Measurements from ENCODE around the gene CAB39.
A peak's percentile ranks its signal among the peaks of the same experiment; 100 is the strongest.

CAB39 gene

GRCh38 chr2:230666885-230667712, 45.5 kb upstream of the CAB39 start:
- Mint-ChIP-seq H3K27ac (no peak overlapping the region), H3K4me1 (peaks cover 64% of the 10 kb centered on the region), H3K4me3 (no peak overlapping the region), H3K36me3 (ENCODE audit: low read depth) (no peaks in the 10 kb centered on the region), H3K9me3 (no peaks in the 10 kb centered on the region), H3K27me3 (ENCODE audit: low read depth, poor library complexity) (peaks cover 3% of the 10 kb centered on the region)
- TF ChIP-seq CTCF (IDR thresholded peaks at IDR 0.05), result no peak
- DNase-seq, result no peak

- peak; percentile 16 for DNase-seq
- Mint-ChIP-seq H3K9me3 (no peaks in the 10 kb centered on the region), H3K27me3 (ENCODE audit: low read depth, poor library complexity) (peaks cover 3% of the 10 kb centered on the region), H3K27ac (no peak overlapping the region), H3K4me3 (peak overlapping the region; percentile 30), H3K36me3 (ENCODE audit: low read depth) (no peaks in the 10 kb centered on the region), H3K4me1 (peaks cover 70% of the 10 kb centered on the region)
- TF ChIP-seq CTCF (IDR thresholded peaks at IDR 0.05), result no peak
These were observed 44.3 kb upstream of the CAB39 start for GRCh38 chr2:230668184-230668938.

- no peak for DNase-seq
- Mint-ChIP-seq H3K36me3 (ENCODE audit: low read depth) (no peaks in the 10 kb centered on the region), H3K9me3 (no peaks in the 10 kb centered on the region), H3K27me3 (ENCODE audit: low read depth, poor library complexity) (peaks cover 3% of the 10 kb centered on the region), H3K27ac (peak overlapping the region; percentile 22), H3K4me3 (no peak overlapping the region), H3K4me1 (peaks cover 68% of the 10 kb centered on the region)
- no peak for TF ChIP-seq CTCF (IDR thresholded peaks at IDR 0.05)
These were observed 43.7 kb upstream of the CAB39 start for GRCh38 chr2:230668939-230669303.

- Mint-ChIP-seq H3K36me3 (ENCODE audit: low read depth) (no peaks in the 10 kb centered on the region), H3K4me3 (no peak overlapping the region), H3K27ac (no peak overlapping the region), H3K9me3 (no peaks in the 10 kb centered on the region), H3K4me1 (peaks cover 68% of the 10 kb centered on the region), H3K27me3 (ENCODE audit: low read depth, poor library complexity) (peaks cover 3% of the 10 kb centered on the region)
- DNase-seq, result no peak
- TF ChIP-seq CTCF (IDR thresholded peaks at IDR 0.05), result no peak
These were observed 43.2 kb upstream of the CAB39 start for GRCh38 chr2:230669386-230669950.

- Mint-ChIP-seq H3K36me3 (ENCODE audit: low read depth) (no peaks in the 10 kb centered on the region), H3K9me3 (no peaks in the 10 kb centered on the region), H3K27ac (no peak overlapping the region), H3K4me1 (peaks cover 57% of the 10 kb centered on the region), H3K4me3 (no peak overlapping the region), H3K27me3 (ENCODE audit: low read depth, poor library complexity) (peaks cover 3% of the 10 kb centered on the region)
- no peak for TF ChIP-seq CTCF (IDR thresholded peaks at IDR 0.05)
- no peak for DNase-seq
These were observed 41.5 kb upstream of the CAB39 start for GRCh38 chr2:230671117-230671516.
